NCI-H1436 (cell line): ENCODE data around the gene CARS2.
"Not testable (repeated sequence)": the region's sequence is repeated elsewhere in the genome, so short reads cannot be mapped to it uniquely, and the experiment has no call there.

Experiments
- DNase-seq: peaks from one replicate; lab custom pipeline; 2025; lab: John Stamatoyannopoulos, UW

The CARS2 gene

DNA sequence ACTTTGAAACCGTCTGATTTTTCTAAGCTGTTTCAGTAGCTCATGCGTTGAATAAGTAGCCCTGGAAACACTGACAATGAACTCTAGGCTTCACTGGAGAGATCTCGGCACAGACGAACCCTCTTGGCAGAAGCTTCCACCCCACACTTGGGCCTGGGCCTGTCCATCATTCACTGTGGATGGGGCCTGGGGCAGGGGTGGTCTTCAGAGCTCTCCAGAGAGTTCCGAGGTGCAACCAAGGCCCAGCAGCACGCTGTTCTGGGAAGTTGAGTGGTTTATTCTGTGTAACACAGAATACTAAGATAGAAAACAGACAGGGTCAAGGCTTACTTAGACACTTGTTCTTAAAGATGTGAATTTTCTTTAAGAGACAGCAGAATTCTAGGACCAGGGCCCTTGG lies 68.6 kb downstream of the CARS2 start:
- no peak for DNase-seq

DNA sequence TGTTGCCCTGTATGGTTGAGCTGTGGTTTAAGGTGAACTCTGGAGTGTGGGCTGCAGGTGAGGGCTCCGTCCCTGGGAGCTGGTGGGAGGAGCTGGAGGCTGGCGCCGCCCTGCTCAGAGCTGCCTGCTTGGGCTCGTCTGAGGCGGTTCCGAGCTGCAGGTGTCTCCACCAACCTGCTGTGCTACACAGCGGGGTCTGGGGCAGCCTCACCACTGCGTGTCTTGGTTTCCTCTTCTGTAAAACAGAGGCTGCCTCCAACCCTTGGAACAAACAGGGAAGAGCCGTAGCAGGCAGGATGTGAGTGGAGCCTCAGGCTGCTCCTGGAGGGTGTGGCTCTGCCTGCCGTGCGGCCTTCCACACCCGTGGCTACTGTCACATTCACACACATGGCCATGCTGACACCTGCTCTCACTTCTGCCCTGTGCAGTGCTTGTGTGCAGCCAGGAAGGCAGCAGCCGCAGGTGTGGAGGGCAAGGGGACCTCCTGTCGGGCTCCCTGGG lies 69.2 kb downstream of the CARS2 start:
- DNase-seq, result no peak

DNA sequence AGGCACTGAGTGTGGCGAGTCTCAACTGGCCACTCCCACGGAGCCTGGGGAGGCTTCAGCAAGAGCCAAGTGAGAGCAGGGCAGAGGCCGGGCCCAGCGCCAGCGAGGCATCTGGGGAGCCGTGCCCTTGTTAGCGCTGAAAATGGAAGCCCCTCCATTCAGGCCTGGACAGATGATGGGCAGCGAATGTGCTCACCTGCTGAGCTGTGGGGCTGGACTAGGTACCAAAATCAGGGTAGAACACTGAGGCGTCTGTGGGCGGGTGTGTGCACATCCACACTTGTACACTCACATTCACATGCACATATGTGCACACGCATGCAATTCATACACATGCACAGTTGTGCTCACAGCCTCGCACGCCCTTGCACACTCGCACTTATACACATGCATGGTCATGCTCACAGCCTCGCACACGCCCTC lies 69.9 kb downstream of the CARS2 start:
- no peak for DNase-seq

DNA sequence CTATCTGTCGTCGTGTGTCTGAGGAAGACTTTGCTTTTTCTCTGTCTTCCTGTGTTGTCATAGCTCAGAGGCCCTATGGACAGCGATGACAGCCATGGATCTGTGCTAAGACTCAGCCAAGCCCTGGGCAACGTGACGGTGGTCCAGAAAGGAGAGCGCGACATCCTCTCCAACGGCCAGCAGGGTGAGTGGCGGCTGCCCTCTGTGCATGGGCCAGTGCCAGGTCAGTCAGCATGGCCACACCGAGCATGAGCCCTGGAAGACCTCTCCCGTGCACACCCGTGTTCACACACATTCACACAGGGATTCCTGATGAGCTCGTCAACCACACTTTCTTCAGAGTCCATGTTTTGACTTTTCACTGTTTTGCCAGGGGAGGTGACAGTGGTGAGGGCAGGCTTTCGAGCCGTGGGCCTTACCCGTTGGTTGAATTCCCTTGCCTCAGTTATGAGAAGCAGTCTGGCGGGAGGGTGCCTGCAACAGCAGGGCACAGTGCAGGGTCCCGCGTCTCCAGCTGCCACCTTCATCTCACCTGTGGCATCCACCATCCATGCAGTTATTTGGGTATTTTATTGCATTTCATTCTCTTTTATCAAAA lies 70.4 kb downstream of the CARS2 start:
- no peak for DNase-seq

DNA sequence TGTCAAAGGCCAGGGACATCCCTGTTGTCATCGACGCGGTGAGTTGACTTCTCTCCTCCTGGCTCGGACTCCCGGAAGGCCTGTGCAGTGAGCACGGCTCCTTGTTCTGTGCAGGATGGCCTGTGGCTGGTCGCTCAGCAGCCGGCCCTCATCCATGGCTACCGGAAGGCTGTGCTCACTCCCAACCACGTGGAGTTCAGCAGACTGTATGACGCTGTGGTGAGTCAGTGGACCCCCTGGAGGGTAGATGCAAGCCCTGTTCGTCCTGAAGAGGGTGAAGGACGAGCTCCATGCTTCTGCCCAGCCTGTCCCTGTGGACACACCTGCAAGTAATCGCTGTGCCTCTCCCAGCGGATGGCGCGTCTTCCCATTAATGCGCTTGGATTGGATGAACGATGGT lies 71.4 kb downstream of the CARS2 start:
- no peak for DNase-seq

DNA sequence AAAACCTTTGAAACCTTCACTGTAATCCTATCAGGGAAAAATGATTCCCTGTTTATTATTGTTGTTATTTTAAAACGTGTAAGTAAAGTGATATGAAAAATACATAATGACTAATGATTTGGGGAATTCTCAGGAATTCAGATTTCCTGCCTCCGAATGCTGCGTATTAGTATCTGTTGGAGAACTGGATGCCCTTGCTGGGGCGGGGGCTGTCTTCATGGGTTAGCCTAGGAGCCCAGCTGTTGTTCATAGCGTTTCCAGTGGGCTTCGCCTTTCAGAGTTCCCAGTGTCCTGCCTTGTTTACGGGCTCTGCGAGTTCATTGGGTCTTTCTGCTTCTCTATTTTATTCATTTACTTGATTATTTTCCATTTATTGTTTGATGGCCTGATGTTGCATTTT lies 72.1 kb downstream of the CARS2 start:
- no peak for DNase-seq

DNA sequence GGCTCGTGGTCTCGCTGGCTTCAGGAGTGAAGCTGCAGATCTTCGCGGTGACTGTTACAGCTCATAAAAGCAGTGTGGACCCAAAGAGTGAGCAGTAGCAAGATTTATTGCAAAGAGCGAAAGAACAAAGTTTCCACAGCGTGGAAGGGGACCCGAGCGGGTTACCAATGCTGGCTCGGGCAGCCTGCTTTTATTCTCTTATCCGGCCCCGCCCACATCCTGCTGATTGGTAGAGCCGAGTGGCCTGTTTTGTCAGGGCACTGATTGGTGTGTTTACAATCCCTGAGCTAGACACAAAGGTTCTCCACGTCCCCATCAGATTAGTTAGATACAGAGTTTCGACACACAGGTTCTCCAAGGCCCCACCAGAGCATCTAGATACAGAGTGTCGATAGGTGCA lies 73.7 kb downstream of the CARS2 start:
- not testable (repeated sequence) for DNase-seq

DNA sequence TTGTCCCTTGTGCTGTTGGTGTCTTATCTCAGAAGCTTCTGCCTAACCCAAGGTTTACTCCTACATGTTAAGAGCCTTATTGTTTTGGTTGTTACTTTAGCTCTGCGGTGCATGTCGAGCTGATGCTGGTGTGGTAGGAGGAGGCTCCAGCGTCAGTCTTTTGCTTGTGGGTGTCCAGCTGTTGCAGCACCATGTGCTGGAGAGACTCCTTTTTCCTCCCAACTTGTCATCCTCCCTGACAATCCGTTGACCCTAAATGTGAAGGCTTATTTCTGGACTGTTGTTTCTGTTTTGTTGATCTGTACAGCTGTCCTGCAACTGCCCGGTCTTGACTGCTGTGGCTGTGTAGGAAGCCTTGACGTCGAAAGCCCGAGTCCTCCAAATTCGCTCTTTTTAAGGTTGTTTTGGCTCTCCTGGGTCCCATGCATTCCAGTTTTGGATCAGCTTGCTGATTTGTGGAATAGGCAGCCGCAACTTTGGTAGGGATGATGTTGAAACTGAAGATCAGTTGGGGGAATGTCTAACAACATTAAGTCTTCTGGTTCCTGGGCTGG lies 75.3 kb downstream of the CARS2 start:
- no peak for DNase-seq

DNA sequence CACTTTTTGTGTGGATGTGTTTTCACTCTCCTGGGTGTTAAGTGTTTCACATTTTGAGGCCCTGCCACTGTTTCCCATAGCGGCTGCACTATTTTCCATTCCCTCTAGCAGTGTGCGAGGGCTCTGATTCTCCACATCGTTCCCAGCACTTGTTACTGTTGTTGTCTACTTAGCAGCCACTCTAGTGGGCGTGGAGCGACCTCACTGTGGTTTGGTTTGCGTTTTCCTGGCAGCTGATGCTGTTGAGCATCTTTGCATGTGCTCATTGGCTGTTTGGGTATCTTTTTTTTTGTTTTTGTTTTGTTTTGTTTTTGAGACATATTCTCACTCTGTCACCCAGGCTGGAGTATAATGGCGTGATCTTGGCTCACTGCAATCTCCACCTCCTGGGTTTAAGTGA lies 76.2 kb downstream of the CARS2 start:
- no peak for DNase-seq

DNA sequence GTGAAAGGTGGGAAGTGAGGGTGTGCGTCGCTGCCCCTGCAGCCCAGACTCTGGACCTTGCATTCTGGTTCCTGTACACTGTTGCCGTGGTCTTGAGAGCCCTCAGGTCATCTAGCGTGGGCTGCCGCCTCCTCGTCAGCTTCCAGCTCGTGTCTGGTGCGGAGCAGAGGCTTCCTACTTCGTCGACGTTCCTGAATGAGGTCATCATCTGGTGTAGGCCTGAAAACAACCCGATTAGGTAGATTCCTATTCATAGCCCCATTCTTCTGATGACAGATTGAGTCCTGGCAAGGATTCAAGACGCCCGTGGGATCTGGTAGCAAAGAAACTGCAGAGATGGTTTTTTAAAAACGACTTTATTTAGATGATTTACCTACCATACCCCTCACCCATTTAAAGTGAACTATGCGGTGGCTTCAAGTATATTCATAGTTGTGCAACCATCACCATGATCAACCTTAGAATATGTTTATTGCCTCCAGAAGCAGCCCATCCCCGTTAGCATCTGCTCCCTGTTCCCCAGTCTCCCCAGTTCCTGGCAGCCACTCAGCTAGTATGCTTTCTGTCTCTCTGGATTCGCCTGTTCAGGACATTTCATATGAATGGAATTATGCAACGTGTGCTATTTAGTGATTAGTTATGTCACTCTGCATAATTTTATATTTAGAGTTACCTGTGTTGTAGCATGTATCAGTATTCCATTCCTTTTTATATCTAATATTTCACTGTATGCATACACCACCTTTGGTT lies 76.8 kb downstream of the CARS2 start:
- DNase-seq, result no peak

DNA sequence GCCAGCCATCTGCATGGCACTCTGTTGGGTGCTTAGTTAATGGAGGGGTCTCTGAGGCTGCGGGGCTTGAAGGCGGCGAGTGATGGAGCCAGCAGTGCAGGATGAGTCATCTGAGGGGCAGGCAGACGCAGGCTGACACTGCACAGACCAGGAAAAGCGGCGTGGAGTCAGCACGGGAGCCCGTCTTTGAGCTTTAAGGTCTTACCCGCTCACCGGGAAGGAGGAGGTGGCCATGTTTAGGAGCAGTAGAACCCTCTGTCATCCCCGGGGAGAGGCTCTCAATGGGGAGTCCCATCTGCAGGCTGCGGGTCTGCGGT lies 77.5 kb downstream of the CARS2 start:
- no peak for DNase-seq

DNA sequence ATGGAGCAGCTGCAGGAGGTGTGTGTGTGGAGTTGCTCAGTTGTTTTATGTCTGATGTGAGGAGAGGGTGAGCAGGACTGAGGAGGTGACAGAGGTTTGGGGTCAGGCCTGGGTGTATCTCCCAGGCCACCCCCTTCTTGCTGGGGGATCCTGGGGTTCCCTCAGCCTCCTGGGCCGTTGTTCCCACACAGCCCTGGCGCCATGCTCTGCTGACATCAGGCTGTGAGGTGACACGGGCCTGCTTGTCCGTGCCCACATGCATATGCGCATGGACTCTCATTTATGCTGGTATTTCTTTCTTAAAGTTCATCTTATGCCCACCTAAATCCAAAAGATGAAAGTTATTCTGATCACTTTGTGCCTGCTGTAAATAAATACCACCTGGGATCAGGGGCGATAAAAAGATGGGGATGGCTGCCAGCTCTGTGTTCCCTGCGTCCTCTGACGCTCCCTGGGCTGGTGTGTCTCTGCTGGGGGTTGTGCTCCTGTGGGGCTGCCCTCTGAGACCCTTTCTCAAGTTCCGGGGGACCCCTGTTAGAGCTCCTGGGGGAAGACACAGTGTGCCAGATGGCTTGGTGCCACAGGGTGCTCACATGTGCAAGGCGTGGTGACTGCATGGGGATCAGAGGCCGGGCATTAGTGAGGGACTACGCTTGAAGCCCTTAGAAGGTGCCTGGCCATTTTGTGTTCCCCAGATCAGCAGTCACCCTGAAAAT lies 78.0 kb downstream of the CARS2 start:
- DNase-seq, result no peak

DNA sequence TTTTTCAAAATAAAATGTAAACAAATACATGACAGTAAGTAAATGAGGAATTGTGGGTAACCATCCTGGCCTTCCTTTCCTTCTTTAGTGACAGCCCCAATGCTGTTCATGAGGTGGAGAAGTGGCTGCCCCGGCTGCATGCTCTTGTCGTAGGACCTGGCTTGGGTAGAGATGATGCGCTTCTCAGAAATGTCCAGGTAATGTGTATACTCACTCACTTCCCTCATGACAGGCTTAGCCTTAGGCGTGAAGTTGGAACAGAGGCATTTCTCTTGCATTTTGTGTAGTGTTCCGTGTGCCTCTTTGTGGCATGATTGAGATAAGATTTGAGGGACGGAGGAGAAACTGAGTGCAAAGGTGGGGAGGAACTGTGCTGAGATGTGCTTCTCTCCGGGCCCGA lies 78.6 kb downstream of the CARS2 start:
- DNase-seq, result no peak

DNA sequence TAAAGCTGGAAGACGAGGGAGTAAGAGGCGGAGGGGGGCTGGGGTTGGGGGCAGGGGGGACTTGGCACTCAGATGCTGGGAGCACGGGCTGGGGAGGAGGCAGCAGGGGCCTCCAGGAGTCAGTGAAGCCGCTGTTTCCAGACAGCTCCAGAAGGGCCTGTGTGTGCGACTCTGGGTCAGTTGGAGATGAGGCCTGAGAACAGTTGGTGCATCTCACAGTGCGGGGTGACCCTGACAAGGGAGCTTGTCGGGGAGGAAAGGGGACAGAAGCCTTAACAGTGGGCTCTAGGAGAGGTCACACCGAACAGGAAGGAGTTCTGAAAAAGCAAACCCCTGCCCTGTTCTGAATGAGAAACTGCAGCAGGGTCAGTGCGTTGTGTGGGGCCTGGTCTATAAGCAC lies 79.4 kb downstream of the CARS2 start:
- no peak for DNase-seq

DNA sequence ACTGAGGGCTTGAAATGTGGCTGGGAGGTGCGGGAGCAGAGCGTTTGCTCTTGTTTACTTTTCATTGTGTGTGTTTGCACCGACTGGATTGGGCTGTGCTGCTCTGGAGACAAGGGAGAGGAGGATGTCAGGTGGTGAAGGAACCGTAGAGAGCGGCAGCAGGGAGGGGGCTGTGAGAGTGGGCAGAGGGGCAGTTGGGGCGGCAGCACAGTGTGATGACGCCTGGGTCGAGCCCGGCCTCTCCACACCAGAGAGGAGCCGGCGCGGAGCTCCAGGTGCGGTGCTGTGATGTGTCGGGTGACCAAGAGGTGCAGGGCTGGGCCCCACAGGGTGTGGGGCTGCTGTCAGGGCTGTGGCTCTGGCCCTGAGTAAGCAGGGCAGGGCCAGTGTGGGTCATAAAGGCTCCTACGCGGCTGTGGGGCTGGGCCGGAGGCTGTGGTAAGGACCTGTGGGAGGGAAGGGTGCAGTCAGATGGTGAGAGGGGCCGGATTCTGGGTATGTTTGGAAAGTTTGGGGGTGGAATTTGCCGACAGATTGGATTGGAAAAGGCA lies 80.1 kb downstream of the CARS2 start:
- DNase-seq, result no peak

DNA sequence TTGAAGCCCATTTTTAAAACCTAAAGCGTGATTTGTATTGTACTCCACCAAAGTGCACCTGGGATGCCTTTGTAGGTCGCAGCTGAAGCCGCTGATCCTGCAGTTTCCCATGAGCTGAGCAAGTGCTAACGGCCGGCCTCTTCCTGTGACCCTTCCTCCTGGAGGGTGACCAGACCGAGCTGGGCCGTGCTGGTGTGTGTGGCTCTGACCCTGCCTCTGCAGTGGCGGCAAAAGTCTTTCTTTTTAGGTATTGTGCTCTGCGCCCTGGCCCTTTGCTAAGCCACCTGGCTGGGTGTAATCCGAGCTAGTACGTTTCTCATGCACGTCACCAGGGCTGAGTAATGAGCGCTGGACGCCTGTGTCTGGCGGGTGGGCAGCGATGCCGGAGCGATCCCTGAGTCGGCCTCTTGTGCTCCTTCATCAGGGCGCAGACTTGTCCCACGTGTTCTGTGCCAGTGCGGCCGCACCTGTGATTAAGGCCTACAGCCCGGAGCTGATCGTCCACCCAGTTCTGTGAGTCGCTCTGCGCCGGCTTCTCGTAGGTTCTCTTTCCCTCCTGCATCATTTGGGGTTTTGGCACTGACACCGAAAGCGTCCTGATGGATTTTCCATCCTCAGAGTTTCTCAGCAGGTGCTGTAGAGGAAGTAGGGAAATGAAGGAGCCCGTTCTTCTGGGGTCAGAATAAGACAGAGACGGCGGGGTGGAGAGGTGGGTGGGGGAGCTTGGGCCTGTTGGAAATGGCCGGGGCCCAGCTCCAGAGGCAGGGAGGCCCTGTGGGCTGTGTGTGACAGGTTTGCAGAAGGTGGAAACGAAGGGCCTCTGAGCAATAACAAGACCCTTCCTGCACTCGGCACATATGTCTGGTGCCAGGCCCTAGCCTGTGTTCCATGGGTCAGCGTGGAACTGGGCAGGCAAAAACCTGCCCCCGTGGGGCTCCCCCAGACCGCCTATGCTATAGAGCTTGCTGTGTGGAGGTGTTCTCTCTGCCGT lies 80.9 kb downstream of the CARS2 start:
- no peak for DNase-seq

DNA sequence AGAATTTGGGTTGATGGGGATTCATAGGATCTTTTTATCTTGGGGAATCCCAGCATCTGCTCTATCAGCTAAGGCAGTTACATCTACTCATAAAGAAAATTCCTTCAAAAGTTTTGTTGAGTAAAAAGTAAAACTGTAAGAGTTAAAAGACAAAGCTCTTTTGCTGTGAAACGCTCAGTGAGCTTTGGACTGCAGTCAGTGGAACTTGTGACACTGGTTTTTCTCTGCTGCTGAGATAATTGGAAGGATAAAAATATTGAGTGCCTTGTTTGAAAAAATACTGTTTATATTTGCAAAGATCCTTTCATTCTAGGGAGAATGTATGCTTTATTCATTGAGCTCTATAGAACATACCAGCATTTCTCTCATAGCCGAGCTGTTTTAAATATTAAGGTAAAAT lies 85.3 kb downstream of the CARS2 start:
- DNase-seq, result no peak

DNA sequence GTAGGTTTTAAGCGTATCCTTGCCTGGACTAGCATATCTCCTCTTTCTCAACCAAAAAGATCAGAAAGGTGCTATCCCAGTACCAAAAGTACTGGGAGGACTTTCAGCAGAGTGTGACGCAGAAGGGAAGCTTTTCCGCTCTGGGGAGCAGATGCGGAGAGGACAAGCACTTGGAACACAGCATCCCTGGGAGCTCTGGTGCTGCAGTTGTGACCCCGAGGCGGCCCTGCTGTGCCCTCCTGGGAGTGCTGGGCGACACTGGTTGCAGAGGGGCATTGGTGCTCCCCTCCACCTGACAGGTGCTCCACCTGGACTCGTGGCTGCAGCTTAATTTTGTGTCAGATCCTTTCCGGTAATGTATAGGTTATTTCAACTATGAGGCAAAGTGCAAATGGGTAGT lies 87.1 kb downstream of the CARS2 start:
- no peak for DNase-seq

DNA sequence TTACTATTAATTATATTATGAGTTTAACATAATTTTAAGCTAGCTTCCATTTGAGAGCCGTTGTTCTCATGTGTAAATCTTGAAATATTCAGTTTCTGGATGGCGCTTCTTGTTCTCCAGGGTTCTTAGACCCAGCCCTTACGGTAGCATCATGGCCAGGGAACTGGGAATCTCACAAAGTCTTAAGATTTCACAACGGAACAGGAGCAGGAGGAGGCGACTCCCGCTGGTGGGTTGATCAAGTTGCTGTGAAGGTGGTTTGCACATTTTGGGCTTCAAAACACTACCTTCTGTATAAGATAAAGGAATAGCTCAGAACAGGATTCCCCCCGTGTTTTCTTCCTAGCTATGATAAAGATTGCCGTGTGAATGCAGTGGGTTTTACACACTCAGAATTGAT lies 87.7 kb downstream of the CARS2 start:
- no peak for DNase-seq

DNA sequence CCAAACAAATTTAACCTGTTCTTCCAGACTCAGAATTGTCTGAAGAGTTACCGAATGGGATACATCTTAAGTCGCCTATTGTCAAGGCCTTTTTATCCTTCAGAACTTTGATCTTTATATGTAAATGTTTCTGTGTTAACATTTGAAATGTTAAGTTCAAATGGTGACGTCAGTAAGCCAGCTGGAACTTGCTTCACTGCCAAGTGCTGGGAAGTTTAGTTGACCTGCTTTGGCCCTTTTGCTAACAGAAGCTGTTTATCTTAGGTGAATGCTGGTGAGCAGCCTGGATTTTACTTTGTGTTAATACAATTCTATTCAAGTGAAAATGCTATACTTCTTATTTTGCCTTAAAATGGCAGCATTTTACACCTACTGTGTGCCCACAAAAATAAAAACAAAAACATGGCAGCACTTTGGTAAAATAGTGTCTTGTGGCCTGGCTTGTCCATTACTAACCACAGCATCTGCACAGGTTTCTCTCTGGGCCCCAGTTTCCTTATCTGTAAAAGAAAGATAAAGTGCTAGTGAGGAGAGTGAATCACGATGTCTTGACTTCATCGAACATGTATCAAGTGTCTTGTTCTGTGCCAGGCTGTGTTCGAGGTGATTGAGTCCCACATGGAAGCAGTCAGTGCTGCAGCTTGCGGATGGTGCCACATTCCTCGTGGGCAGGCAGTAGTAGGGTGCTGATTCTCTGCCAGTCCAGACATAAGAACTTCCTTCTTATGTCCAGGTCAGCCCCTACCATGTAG lies 88.4 kb downstream of the CARS2 start:
- DNase-seq, result no peak
